HG02884 (cell line): ENCODE data around the gene CCDC137.
"Not testable (repeated sequence)": the region's sequence is repeated elsewhere in the genome, so short reads cannot be mapped to it uniquely, and the experiment has no call there.

Experiments used
- ATAC-seq: cut with Tn5 transposase; IDR thresholded peaks from one replicate; pipeline ENCODE4 v1.9.1; 2021; ENCODE audit warnings: mild to moderate bottlenecking, moderate library complexity; ENCODE audit not compliant: unreplicated experiment

CCDC137 gene, protein sequence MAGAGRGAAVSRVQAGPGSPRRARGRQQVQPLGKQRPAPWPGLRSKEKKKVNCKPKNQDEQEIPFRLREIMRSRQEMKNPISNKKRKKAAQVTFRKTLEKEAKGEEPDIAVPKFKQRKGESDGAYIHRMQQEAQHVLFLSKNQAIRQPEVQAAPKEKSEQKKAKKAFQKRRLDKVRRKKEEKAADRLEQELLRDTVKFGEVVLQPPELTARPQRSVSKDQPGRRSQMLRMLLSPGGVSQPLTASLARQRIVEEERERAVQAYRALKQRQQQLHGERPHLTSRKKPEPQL

DNA sequence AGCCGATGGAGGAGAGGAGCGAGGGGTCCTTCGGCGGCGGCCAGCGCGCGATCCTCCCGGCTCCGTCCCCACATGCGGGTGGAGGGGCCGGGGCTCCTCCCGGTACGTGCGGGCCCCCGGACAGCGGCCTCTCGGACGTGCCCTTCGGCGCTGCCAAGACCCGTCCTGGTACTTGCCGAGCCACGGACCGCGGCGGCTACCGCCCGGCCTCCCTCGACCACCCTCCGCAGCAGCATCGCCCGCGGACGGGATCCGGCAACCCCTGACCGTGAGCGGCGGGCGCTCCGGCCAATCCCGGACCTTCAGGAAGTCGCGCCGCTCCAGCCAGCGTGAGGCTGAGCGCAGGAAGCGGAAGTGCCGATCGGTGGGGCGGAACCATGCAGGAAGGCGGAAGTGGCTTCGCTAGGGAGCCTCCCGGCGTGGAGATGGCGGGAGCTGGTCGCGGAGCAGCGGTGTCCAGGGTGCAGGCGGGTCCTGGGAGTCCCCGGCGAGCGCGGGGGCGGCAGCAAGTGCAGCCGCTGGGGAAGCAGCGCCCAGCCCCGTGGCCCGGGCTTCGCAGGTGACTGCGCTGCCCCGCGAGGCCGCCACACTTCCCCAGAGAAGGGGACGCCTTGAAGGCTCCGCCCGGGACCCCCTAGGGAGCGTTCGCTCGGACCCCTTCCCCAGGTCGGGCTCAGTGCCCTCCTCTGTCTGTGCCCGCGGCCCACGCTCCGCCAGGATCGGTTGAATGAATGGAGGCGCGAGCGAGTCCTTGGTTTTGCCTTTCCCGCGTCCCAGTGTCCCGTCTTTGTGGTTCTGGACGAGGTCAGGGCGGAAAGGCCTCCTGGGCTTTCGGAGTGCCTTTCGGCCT lies at the start of gene CCDC137, which contains the start of gene OXLD1:
Gene CCDC137, plus strand, starts transcription at position 396 of the 850 bp plus-strand sequence. Its CDS starts 30 bp downstream, at position 426.
Gene OXLD1, minus strand, starts transcription at position 264 of the 850 bp plus-strand sequence. Its CDS starts 28 bp downstream, at position 236.
- ATAC-seq, result peak; percentile 88

DNA sequence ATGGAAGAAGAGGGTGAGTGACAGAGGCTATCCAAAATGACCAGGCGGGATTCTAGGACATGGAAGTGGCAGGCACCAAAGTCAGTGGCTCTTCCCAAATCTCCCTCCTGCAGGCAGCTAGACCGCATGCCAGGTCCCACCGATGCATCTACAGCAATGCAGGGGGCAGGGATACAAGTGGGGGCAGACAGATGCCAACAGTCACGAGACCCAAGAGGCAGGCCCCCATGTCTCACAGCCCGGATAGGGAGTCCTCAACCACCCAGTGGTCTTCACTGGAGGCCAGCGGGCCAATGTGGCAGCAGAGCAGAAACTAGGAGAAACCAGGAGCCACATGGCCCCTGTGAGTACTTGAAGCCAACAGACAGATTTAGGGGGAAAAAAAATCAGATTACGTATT lies 49.7 kb upstream of the CCDC137 start:
- ATAC-seq, result no peak

DNA sequence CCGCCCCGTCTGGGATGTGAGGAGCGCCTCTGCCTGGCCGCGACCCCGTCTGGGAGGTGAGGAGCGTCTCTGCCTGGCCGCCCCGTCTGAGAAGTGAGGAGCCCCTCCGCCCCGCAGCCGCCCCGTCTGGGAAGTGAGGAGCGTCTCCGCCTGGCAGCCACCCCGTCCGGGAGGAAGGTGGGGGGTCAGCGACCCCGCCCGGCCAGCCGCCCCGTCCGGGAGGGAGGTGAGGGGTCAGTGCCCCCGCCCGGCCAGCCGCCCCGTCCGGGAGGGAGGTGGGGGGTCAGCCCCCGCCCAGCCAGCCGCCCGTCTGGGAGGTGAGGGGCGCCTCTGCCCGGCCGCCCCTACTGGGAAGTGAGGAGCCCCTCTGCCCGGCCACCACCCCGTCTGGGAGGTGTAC lies 48.2 kb upstream of the CCDC137 start:
- ATAC-seq, result not testable (repeated sequence)

DNA sequence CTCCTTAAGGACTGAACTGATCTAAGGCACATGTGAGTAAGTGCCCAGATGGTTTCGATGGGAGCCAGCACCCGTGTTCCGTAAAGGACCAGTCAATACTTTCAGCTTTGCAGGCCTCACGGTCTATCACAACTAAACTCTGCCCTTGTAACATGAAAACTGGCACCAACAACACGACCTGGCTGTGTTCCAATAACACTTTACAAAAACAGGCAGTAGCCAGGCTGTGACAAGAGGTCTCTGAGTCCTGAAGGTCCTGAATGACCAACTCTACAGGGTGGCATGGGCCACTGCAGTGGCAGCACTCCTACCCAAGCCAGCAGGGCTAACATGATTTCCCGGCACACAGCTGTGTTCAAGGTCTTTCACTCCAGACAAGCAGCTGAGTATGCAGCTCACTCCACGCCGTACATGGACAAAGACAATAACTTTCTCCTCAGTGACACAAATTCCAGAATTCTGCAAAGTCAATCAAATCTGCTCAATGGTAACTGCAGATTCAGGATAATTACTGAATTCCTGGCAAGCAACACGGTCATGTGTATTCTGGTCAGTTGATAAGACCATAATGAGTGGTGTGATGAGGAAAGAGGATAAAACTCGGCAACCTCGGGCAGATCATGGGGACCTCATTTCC lies 44.9 kb upstream of the CCDC137 start:
- ATAC-seq, result no peak

DNA sequence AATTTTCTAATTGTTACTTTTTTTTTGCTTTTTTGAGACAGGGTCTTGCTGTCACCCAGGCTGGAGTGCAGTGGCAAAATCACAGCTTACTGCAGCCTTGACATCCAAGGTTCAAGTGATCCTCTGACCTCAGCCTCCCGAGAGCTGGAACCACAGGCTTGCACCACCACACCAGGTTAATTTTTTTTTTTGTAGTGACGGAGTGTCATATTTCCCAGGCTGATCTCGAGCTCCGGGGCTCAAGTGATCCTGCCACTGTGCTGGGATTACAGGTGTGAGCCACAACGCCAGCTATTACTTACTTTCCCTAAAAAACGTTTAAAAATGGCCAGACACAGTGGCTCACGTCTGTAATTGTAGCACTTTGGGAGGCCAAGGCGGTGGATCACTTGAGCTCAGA lies 36.3 kb upstream of the CCDC137 start:
- ATAC-seq, result no peak

DNA sequence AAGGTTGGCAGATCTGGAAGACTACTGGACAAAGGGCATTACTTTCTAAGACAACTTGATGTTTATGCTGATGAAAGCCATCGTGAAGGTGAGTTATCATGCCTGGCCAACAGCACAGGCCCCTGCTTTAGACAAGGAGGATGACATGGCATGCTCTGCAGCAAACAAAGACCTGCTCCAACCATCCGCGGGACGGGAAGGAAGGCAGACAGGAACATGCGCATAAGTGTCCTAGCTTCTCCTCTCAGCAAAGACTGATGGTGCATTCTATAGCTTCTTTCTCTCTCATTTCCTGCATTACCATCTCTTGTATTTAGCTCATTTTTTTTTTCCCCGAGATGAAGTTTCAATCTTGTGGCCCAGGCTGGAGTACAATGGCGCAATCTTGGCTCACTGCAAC lies 35.1 kb upstream of the CCDC137 start:
- no peak for ATAC-seq

DNA sequence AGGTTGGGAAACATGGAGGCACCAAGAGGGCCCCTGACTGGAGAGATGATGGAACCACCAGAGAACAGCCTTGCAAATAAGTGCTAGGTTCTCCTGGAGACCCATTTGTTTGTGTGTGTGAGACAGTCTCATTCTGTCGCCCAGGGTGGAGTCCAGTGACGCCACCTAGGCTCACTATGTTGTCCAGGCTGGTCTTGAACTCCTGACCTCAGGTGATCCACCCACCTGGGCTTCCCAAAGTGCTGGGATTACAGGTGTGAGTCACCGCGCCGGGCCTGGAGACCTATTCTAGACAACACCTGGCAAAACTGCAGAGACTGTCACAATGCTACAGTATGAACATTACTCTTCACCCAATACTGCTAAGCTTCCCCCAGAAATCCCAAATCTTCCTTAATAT lies 31.1 kb upstream of the CCDC137 start:
- no peak for ATAC-seq

DNA sequence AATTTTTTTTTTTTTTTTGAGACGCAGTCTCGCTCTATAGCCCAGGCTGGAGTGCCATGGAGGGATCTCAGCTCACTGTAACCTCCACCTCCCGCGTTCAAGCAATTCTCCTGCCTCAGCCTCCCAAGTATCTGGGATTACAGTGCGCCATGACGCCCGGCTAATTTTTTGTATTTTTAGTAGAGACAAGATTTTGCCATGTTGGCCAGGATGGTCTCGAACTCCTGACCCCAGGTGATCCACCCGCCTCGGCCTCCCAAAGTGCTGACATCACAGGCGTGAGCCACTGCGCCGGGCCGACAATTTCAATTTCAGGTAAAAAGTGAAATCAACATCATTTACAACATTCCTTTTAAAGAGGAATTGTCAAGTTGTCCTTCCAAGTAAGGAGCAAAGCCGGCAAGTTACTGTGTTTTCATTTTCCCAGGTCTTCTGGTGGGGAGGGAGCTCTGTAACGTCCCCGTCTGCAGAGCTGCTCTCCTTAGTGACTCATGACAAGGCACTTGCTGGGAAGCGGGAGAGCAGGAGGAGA lies 30.5 kb upstream of the CCDC137 start:
- ATAC-seq, result no peak

DNA sequence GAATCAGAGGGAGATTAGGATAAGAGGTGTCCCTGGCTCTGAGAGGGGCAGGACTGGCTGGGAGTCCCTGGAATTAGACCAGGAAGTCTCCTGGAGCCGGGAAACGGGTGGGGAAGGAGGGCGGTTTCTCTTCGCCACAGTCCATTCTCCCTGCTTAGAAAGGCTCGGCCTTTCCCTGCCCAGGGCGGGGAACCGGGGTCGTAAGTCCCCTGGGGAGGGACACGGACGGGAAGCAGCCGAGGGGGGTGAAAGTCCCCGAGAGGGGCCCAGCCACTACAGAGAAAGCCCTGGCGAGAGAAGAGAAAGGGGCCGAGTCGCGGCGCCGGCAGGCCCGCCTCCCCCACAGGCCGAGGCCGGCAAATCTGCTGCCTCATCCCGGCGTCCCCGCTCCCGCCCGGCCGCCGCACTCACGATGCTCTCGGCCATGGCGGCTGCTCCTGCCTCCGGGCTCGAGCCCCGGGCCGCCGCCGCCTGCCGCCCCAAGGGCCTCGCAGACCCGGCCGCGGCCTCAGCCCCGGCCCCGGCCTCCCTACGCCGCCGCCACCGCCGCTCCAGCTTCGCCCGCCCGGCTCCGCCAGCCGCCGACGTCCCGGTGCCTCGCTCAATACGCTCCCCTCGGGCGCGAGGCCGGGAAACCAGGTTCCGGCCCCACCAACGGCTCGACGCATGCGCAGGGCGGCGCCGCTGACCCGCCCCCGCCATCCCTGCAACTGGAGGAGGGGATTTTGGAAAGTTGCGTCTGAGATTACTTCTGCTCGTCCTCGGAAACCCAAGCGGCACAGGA lies 29.8 kb upstream of the CCDC137 start, which contains the start of the genes NPLOC4 and TSPAN10:
Gene NPLOC4, minus strand, starts transcription at position 608 of the 784 bp plus-strand sequence. Its CDS starts 182 bp downstream, at position 426.
Gene TSPAN10, plus strand, starts transcription at position 692 of the 784 bp plus-strand sequence. CDS start 5,217 bp downstream, outside the sequence.
- no peak for ATAC-seq

DNA sequence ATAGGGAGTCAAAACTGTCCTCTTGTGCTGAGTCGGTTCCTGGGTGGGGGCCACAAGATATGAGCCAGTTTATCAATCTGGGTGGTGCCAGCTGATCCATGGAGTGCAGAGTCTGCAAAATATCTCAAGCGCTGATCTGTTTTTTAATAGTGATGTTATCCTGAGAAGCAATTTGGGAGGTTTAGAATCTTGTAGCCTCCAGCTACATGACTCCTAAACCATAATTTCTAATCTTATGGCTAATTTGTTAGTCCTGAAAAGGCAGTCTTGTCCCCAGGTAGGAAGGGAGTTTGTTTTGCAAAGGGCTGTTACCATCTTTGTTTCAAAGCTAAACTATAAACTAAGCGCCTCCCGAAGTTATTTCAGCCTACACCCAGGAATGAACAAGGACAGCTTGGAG lies 27.9 kb upstream of the CCDC137 start:
- ATAC-seq, result no peak

DNA sequence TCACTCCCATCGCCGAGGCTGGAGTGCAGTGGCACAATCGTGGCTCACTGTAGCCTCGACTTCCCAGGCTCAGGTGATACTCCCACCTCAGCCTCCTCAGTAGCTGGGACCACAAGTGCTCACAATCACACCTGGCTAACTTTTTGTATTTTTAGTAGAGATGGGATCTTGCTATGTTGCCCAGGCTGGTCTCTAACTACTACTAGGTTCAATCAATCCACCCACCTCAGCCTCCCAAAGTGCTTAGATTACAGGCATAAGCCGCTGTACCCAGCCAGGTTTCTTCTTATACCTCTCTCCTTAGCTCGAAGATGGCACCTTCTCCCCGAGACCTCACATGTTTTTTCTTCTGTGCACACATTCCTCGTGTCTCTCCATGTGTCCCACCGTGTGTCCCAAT lies 26.5 kb upstream of the CCDC137 start:
- no peak for ATAC-seq

DNA sequence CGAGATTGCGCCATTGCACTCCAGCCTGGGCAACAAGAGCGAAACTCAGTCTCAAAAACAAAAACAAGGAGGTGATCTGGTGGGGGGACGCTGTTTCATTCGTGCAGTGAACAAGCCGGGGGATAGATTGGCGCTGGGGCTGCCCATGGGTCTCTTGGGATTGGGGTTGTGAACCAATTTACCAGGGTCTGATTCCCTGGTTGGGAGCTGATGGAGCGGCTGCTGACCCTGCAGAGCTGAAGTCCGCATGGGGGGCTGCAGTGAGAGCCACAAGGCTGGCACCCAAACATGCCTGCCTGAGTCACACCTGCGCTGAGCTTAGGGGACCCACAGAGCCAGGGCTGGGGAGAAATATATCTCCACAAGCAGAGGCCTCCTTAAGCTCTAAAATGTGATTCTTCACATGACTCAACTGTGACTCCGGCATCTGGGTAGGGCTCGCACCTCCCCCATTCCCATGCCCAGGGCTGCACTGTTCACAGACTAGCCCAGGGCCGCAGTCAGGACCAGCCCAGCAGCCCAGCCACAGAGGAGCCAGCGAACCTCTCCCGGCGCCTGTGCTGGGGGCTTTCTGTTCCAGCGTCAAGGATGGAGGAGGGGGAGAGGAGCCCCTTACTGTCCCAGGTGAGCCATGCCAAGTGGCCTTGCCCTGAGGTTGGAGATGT lies 24.6 kb upstream of the CCDC137 start:
- no peak for ATAC-seq

DNA sequence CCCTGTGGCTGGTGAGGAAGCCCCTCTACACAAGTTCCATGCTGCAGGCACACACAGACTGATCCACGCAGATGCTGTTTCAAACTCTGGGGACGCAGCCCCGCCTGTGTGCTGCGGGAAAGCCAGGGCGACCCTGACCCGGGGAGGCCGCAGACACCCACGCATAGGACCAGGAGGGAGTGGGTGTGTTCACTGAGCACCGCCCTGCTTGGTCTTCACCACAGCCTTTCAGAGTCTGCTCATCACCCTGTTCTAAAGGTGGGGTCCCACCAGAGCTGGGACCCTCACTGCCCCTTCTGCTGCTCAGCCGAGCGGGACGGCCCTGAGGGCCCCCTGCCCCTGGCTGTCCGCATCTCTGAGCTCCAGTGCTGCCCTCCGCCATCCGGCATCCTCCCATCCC lies 22.0 kb upstream of the CCDC137 start:
- ATAC-seq, result no peak

DNA sequence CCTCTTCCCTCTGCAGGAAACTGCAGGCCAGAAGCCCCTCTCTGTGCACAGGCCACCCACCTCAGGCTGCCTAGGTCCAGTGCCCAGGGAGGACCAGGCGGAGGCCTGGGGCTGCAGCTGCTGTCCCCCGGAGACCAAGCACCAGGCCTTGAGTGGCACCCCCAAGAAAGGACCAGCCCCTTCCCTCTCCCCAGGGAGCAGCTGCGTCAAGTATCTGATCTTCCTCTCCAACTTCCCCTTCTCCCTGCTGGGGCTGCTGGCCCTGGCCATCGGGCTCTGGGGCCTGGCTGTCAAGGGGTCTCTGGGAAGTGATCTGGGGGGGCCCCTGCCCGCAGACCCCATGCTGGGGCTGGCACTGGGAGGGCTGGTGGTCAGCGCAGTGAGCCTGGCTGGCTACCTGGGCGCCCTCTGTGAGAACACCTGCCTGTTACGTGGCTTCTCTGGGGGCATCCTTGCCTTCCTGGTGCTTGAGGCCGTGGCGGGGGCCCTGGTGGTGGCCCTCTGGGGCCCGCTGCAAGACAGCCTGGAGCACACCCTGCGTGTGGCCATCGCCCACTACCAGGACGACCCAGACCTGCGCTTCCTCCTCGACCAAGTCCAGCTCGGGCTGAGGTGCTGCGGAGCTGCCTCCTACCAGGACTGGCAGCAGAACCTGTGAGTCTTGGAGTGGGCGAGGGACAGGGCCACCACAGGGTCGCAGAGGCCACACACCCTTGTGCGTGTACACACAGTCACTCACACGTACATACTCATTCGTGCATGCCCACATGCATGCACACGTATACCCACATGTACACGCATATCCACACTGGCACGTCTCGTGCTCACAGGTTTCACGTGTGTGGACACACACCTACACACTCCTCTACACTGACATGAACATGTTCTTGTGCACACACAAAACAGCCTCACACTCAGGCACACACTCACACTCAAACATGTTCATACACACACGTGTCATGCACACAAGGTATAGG lies 21.3 kb upstream of the CCDC137 start:
- ATAC-seq, result no peak

DNA sequence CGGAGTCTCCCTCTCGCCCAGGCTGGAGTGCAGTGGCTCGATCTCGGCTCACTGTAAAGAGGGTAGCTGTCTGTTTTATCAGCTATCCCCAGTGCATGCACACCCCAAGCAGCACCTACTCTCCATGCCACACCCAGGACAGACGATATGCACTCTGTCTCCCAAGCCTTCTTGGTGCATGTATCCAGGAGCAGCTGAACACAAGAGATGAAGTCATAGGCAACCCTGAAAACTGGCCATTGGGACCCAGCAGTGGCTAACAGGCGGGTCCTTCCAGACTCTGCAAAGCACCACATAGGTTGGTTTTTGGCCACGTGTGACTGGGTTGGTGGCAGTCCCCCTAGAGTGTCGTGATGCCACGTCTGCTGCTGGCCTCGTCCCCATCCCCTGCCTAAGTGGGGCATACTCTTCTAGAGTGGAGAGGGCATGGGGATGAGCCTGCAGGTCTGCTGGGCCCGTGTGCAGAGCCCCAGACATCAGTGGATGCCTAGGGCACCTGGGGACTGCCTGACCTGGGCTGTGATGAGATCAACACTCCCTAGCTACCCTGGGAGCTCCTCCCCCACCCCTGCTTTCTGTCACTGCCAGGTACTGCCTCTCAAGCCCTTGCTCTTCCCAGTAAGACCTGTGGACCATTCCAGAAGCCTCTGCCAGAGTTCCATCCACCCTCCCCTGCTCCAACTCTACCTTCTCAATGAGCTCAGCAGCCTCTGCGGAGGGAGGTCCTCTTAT lies 19.5 kb upstream of the CCDC137 start:
- ATAC-seq, result no peak

DNA sequence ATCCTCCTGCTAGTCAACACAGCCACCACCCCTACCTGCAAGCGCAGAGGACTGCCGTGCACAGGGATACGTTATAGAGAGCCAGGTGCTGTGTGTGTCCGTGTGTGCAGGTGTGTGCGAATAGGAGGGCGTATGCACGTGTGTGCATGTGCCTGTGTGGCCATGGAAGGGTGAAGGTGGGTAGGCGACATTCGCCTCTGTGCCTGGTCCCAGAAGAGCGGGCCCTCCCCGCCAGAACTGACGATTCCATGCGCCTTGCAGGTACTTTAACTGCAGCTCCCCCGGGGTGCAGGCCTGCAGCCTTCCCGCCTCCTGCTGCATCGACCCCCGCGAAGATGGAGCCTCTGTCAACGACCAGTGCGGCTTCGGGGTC lies 18.9 kb upstream of the CCDC137 start:
- ATAC-seq, result no peak

DNA sequence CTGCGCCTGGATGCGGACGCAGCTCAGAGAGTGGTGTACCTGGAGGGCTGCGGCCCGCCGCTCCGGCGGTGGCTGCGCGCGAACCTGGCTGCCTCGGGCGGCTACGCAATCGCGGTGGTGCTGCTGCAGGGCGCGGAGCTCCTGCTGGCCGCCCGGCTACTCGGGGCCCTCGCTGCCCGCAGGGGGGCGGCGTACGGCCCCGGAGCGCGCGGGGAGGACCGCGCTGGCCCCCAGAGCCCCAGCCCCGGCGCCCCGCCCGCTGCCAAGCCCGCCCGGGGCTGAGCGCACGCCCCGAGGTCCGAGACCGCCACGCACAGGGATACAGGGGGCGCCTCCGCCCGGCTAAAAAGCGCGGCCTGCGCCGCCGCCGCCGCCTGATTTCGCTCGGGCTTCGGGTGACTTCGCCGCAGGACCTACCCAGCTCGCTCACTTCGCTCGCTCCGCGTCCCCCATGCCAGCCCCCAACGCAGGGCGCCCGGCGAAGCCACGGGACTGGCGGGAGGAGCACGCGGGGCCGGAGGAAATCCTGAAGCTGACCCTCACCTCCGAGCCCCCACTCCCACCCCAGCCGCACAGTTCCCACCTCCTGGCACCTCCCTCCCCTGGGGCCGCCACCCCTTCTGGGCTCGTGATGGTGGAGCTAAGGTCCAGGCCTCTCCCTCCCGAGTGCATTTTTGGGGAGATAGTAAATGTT lies 18.4 kb upstream of the CCDC137 start:
- ATAC-seq, result no peak
